Osteoblast (primary cell): ENCODE data around the gene SLC37A3. TPM values are rescaled to one million over a fixed set of nuclear protein-coding genes. Genes with fewer than 3 reads are reported as not detected.
"Not testable (repeated sequence)": the region's sequence is repeated elsewhere in the genome, so short reads cannot be mapped to it uniquely, and the experiment has no call there.

Source experiments
- DNase-seq: peaks from one replicate; pipeline ENCODE4 v3.0.0; 2011; ENCODE audit warnings: low spot score, mixed read lengths; ENCODE audit not compliant: insufficient read length; ENCODE audit errors: missing footprints
- H2AFZ ChIP-seq: 2 replicates; pipeline ENCODE4 v1.6.0; 2011; ENCODE audit warnings: mild to moderate bottlenecking, low read length
- H3K27ac ChIP-seq: 2 replicates; pipeline ENCODE4 v1.5.1; 2011; ENCODE audit warnings: mild to moderate bottlenecking, low read depth, low read length, moderate library complexity
- H3K27me3 ChIP-seq: 2 replicates; pipeline ENCODE4 v1.6.0; 2012; ENCODE audit warnings: mild to moderate bottlenecking, control low read depth, inconsistent platforms, low read length, moderate library complexity; ENCODE audit not compliant: insufficient read depth
- H3K36me3 ChIP-seq: 2 replicates; pipeline ENCODE4 v1.5.1; 2011; ENCODE audit warnings: mild to moderate bottlenecking, low read length, control low read depth, moderate library complexity; ENCODE audit not compliant: insufficient read depth
- H3K4me1 ChIP-seq: 2 replicates; pipeline ENCODE4 v1.5.1; 2011; ENCODE audit warnings: mild to moderate bottlenecking, low read length, control low read depth, moderate library complexity; ENCODE audit not compliant: insufficient read depth
- H3K4me2 ChIP-seq: 2 replicates; pipeline ENCODE4 v1.6.0; 2011; ENCODE audit warnings: mild to moderate bottlenecking, low read length; ENCODE audit not compliant: insufficient read depth
- H3K4me3 ChIP-seq: fragments of 200-600 bp; sonication (generic); 3 replicates; pipeline ENCODE4 v1.5.1; 2012; ENCODE audit warnings: mild to moderate bottlenecking, low read length, inconsistent platforms; ENCODE audit not compliant: insufficient read depth
- H3K79me2 ChIP-seq: 2 replicates; pipeline ENCODE4 v1.6.0; 2012; ENCODE audit warnings: mild to moderate bottlenecking, low read length, control low read depth, inconsistent platforms; ENCODE audit not compliant: insufficient read depth
- H3K9me3 ChIP-seq: 2 replicates; pipeline ENCODE4 v1.5.1; 2011; ENCODE audit warnings: low read depth, low read length, control low read depth
- H4K20me1 ChIP-seq: 2 replicates; pipeline ENCODE4 v1.6.0; 2012; ENCODE audit warnings: mild to moderate bottlenecking, low read length, control low read depth; ENCODE audit not compliant: insufficient read depth
- CTCF ChIP-seq: IDR thresholded peaks from 2 replicates; pipeline ENCODE4 v1.5.1; 2011; ENCODE audit warnings: mild to moderate bottlenecking, low read depth, low read length, moderate library complexity; ENCODE audit errors: extremely low read depth
- total RNA-seq: library from RNA; depleted of rRNA; stranded (reverse); fragments of >200 nt; gene quantifications from 2 replicates; pipeline ENCODE4 v1.2.3, GENCODE V29; 2012

Gene SLC37A3
- total RNA-seq, 1 donor, result 73.5 TPM

GRCh38 chr7:140416560-140416959 lies 18.2 kb upstream of the SLC37A3 start:
- H3K27me3 ChIP-seq, result peaks cover 4% of the 10 kb centered on the region
- no peak overlapping the region for H3K27ac ChIP-seq
- no peak overlapping the region for H3K4me2 ChIP-seq
- H3K79me2 ChIP-seq, result no peaks in the 10 kb centered on the region
- TF ChIP-seq CTCF, result no peak
- no peaks in the 10 kb centered on the region for H4K20me1 ChIP-seq
- no peaks in the 10 kb centered on the region for H3K9me3 ChIP-seq
- no peak overlapping the region for H2AFZ ChIP-seq
- no peak overlapping the region for H3K4me3 ChIP-seq
- H3K4me1 ChIP-seq, result no peaks in the 10 kb centered on the region
- H3K36me3 ChIP-seq, result no peaks in the 10 kb centered on the region
- no peak for DNase-seq

GRCh38 chr7:140415816-140416215 lies 17.5 kb upstream of the SLC37A3 start:
- H2AFZ ChIP-seq, H3K27ac ChIP-seq, H3K4me2 ChIP-seq, H3K4me1 ChIP-seq, H3K27me3 ChIP-seq, DNase-seq, H3K9me3 ChIP-seq, H3K36me3 ChIP-seq, H4K20me1 ChIP-seq, H3K4me3 ChIP-seq, H3K79me2 ChIP-seq: not testable (repeated sequence)

GRCh38 chr7:140415361-140415760 lies 17.0 kb upstream of the SLC37A3 start:
- Histone ChIP-seq H2AFZ (no peak overlapping the region), H3K27ac (no peak overlapping the region), H3K27me3 (peaks cover 4% of the 10 kb centered on the region), H3K4me2 (no peak overlapping the region), H3K36me3 (no peaks in the 10 kb centered on the region), H4K20me1 (no peaks in the 10 kb centered on the region), H3K4me1 (no peaks in the 10 kb centered on the region), H3K9me3 (no peaks in the 10 kb centered on the region), H3K79me2 (no peaks in the 10 kb centered on the region), H3K4me3 (no peak overlapping the region)
- no peak for TF ChIP-seq CTCF
- DNase-seq, result no peak

- H3K27ac ChIP-seq, result no peak overlapping the region
- H3K79me2 ChIP-seq, result no peaks in the 10 kb centered on the region
- H3K4me2 ChIP-seq, result no peak overlapping the region
- H3K9me3 ChIP-seq, result no peaks in the 10 kb centered on the region
- H3K27me3 ChIP-seq, result peaks cover 18% of the 10 kb centered on the region
- H3K4me3 ChIP-seq, result no peak overlapping the region
- no peaks in the 10 kb centered on the region for H3K36me3 ChIP-seq
- H4K20me1 ChIP-seq, result no peaks in the 10 kb centered on the region
- TF ChIP-seq CTCF, result no peak
- no peak for DNase-seq
- H2AFZ ChIP-seq, result no peak overlapping the region
- H3K4me1 ChIP-seq, result peaks cover 5% of the 10 kb centered on the region
These were observed 6.3 kb upstream of the SLC37A3 start for GRCh38 chr7:140404565-140405065.
